K562 treated with DMSO at 1 percent for 4 hours (cell line): ENCODE results near the gene NFYB. TPM values are rescaled to one million over a fixed set of nuclear protein-coding genes. Genes with fewer than 3 reads are reported as not detected.

Source experiments
- total RNA-seq: library from RNA; unstranded; fragments of 300-600 nt; gene quantifications from 2 replicates; pipeline ENCODE4 v1.2.3, GENCODE V29; 2022; ENCODE audit not compliant: insufficient read depth

Gene NFYB
- total RNA-seq = 15.3 and 15.6 TPM in 2 replicates

DNA sequence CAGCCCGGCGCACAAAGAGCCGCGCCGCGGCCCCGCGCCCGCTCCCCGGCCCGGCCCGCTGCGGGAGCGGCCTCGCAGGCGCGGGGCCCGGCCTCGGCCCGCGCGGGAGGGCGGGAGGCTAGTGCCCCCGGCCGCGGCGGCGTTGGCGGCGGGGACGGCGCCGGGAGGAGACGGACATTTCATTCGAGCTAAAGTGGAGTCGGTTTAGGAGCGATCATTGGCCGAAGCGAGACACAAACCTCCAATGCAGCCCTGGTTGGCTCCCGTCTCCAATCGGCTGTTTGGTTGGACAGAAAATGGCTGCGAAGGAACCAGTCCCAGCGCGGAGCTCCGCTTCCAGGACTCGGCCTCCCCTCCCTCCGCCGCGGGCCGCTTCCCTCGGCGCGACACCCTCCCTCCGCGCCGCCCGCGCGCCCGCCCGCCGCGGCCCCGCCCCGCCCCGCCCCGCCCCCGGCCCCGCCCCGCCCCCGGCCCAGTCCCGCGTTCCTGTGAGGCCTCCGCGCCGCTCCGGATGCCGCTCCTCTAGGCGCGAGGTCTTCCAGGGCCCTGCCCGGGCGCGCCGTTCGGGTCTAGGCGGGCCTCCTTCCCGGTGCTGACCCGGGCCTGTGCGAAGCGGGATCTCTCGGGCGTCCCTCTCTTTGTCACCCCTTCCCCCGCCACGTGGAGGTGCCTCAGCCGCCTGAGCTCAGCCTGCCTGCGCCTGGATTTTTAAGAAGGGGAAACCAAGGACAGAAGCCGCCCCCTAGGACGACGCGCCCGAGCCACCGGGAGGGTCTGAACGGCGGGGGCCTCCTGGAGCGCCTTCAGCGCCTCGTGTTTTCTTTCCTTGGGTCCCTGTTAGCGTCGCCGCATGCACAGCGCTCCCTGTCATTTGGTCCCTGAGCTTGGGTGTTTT is at the start of gene NFYB:
Gene NFYB, minus strand, starts transcription at position 309 of the 895 bp plus-strand sequence. CDS start 2,757 bp downstream, outside the sequence.

Other genes with a start within 250 kb of the NFYB start
- 321 and 327 TPM in 2 replicates for gene HSP90B1, start 207.8 kb downstream of the NFYB start, total RNA-seq
- gene TDG, start 172.3 kb downstream of the NFYB start, total RNA-seq = 23.7 and 35.7 TPM in 2 replicates
- not detected in 2 replicates for gene GLT8D2, start 88.0 kb downstream of the NFYB start, total RNA-seq
- gene HCFC2, start 73.7 kb downstream of the NFYB start, total RNA-seq = 2.3 and 3.2 TPM in 2 replicates
- 74.3 and 88.2 TPM in 2 replicates for gene TXNRD1, start 77.6 kb upstream of the NFYB start, total RNA-seq
- gene EID3, start 165.5 kb upstream of the NFYB start, total RNA-seq = not detected in 2 replicates